ENCODE measurements around the gene SLC26A11. TPM values are rescaled to one million over a fixed set of nuclear protein-coding genes. Genes with fewer than 3 reads are reported as not detected.

Gene SLC26A11
- total RNA-seq, 4 donors from 2014 or later: 11.3 to 13.8 (median 12.7) TPM

GRCh38 chr17:80248894-80249710, 28.9 kb downstream of the SLC26A11 start:
- H3K9me3 ChIP-seq: no peaks in the 10 kb centered on the region
- H3K36me3 ChIP-seq: peaks cover 23 to 99% (median 71%) of the 10 kb centered on the region in 4 donors
- no peak overlapping the region for H3K27ac ChIP-seq (replicated peaks in 1 of 4)
- WGBS: 93% methylated on average over 20 of the region's 26 CpGs
- DNase-seq (ENCODE audit: extremely low spot score): no peak
- intact Hi-C loops (cut with DNase I): no loop called here
- H3K4me1 ChIP-seq: no peaks in the 10 kb centered on the region
- no peaks in the 10 kb centered on the region for H3K27me3 ChIP-seq
- TF ChIP-seq EP300 (IDR thresholded peaks at IDR 0.05) (no peak), CTCF (IDR thresholded peaks at IDR 0.05) (no peak), POLR2AphosphoS5 (IDR thresholded peaks at IDR 0.05) (no peak), POLR2A (IDR thresholded peaks at IDR 0.05; ENCODE audit: low read depth) (no peak)
- no peak overlapping the region for H3K4me3 ChIP-seq

- WGBS: 95% methylated on average over 8 of the region's 11 CpGs
- Histone ChIP-seq H3K9me3 (no peaks in the 10 kb centered on the region), H3K4me3 (no peak overlapping the region), H3K27ac (replicated peaks in 1 of 4) (no peak overlapping the region), H3K27me3 (no peaks in the 10 kb centered on the region), H3K4me1 (peaks cover 0 to 14% (median 13%) of the 10 kb centered on the region in 4 donors), H3K36me3 (peaks cover 4 to 71% (median 48%) of the 10 kb centered on the region in 4 donors)
- intact Hi-C loops (cut with DNase I): no loop called here
- TF ChIP-seq POLR2A (IDR thresholded peaks at IDR 0.05; ENCODE audit: low read depth) (no peak), POLR2AphosphoS5 (IDR thresholded peaks at IDR 0.05) (no peak), CTCF (IDR thresholded peaks at IDR 0.05) (no peak), EP300 (IDR thresholded peaks at IDR 0.05) (no peak)
- no peak for DNase-seq (ENCODE audit: extremely low spot score)
These were observed 31.7 kb downstream of the SLC26A11 start for GRCh38 chr17:80251966-80252365.

GRCh38 chr17:80252871-80253270, 32.6 kb downstream of the SLC26A11 start:
- 62% methylated on average over 11 of the region's 13 CpGs for WGBS
- Histone ChIP-seq H3K4me1 (peaks cover 0 to 14% (median 13%) of the 10 kb centered on the region in 4 donors), H3K36me3 (peaks cover 4 to 62% (median 40%) of the 10 kb centered on the region in 4 donors), H3K27ac (replicated peaks in 1 of 4) (peak overlapping the region in 1 of 4 donors; percentile 1), H3K4me3 (no peak overlapping the region), H3K9me3 (no peaks in the 10 kb centered on the region), H3K27me3 (no peaks in the 10 kb centered on the region)
- DNase-seq (ENCODE audit: extremely low spot score): no peak
- peak; percentile 12 to 35 (median 24) for TF ChIP-seq CTCF (IDR thresholded peaks at IDR 0.05)
- no peak for TF ChIP-seq EP300 (IDR thresholded peaks at IDR 0.05)
- intact Hi-C loops (cut with DNase I): no loop called here

- Histone ChIP-seq H3K4me1 (peaks cover 0 to 14% (median 13%) of the 10 kb centered on the region in 4 donors), H3K36me3 (peaks cover 4 to 52% (median 31%) of the 10 kb centered on the region in 4 donors), H3K4me3 (no peak overlapping the region), H3K27ac (replicated peaks in 1 of 4) (peak overlapping the region in 3 of 4 donors; percentile 57 to 68 (median 66)), H3K9me3 (no peaks in the 10 kb centered on the region), H3K27me3 (no peaks in the 10 kb centered on the region)
- intact Hi-C loops (cut with DNase I): no loop called here
- no peak for DNase-seq (ENCODE audit: extremely low spot score)
- WGBS: 92% methylated on average over 19 of the region's 21 CpGs
- TF ChIP-seq POLR2AphosphoS5 (IDR thresholded peaks at IDR 0.05): no peak
These were observed 33.6 kb downstream of the SLC26A11 start for GRCh38 chr17:80253631-80254395.

Measured in esophagus muscularis mucosa (tissue), 4 donors.